ENCODE measurements around the gene NPB.

DNA sequence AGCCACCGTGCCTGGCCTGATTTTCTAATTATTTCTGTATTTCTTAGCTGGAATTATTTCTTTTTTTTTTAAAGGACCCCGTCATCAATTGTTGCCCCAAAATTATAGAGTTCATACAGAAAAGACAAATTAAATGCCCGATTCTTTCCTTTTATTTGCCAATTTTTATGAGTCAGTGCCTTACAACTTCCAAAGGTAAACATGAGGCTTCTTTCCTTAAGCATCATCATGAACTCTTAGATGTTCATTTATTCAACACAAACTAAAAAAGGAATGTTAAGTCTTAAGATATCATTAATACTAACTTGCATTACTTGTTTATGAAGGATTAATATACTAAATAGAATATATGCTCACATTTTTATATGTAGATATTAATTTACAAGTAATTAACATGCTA, 23.7 kb upstream of the NPB start:
- TF ChIP-seq RBBP5 (IDR thresholded peaks at IDR 0.05; ENCODE audit: borderline replicate concordance, low read depth, low read length) (no peak), POU5F1 (IDR thresholded peaks at IDR 0.05; ENCODE audit: low read depth, low read length) (no peak), TEAD4 (IDR thresholded peaks at IDR 0.05; ENCODE audit: low read depth, low read length) (no peak)
